Fibroblast of lung (primary cell): ENCODE data around the gene MRC2. TPM values are rescaled to one million over a fixed set of nuclear protein-coding genes. Genes with fewer than 3 reads are reported as not detected.

ENCODE experiments used
- DNase-seq, 2 donors: peaks; one replicate each; pipeline versions ENCODE4 v3.0.0 to v3.0.0-alpha.2; 2010; ENCODE audit warnings: low read depth in 2 of 2
- H2AFZ ChIP-seq: 2 replicates; pipeline ENCODE4 v1.5.1; 2012; ENCODE audit warnings: low read length, control low read depth, inconsistent platforms
- H3K27ac ChIP-seq: 2 replicates; pipeline ENCODE4 v1.5.1; 2011; ENCODE audit warnings: low read length, control low read depth; ENCODE audit not compliant: insufficient read depth
- H3K27me3 ChIP-seq: 2 replicates; pipeline ENCODE4 v1.5.1; 2011; ENCODE audit warnings: mild to moderate bottlenecking, low read length; ENCODE audit not compliant: control insufficient read depth, insufficient read depth
- H3K36me3 ChIP-seq: 2 replicates; pipeline ENCODE4 v1.5.1; 2011; ENCODE audit warnings: low read length; ENCODE audit not compliant: control insufficient read depth, insufficient read depth
- H3K4me1 ChIP-seq: 2 replicates; pipeline ENCODE4 v1.5.1; 2011; ENCODE audit warnings: low read length; ENCODE audit not compliant: control insufficient read depth, insufficient read depth; ENCODE audit errors: extremely low read depth
- H3K4me2 ChIP-seq: 2 replicates; pipeline ENCODE4 v1.5.1; 2011; ENCODE audit warnings: low read length, control low read depth; ENCODE audit not compliant: insufficient read depth; ENCODE audit errors: extremely low read depth
- H3K4me3 ChIP-seq, 4 experiments: fragments of 200-600 bp in 1 of 4; sonication (generic) in 1 of 4; replicated peaks in 1 of 4; 2 replicates each; pipeline ENCODE4 v1.5.1; 2011 to 2016; ENCODE audit warnings: low read length in 4 of 4, low read depth in 3 of 4, mild to moderate bottlenecking in 3 of 4, control low read depth in 2 of 4, inconsistent platforms in 1 of 4, mixed read lengths in 1 of 4; ENCODE audit not compliant: insufficient read depth in 1 of 4; ENCODE audit errors: control extremely low read depth in 1 of 4
- H3K79me2 ChIP-seq: 2 replicates; pipeline ENCODE4 v1.5.1; 2012; ENCODE audit warnings: mild to moderate bottlenecking, low read length, inconsistent platforms; ENCODE audit not compliant: control insufficient read depth, insufficient read depth
- H3K9ac ChIP-seq: 2 replicates; pipeline ENCODE4 v1.5.1; 2011; ENCODE audit warnings: mild to moderate bottlenecking, low read length, control low read depth; ENCODE audit not compliant: insufficient read depth
- H3K9me3 ChIP-seq: 2 replicates; pipeline ENCODE4 v1.5.1; 2012; ENCODE audit warnings: low read depth, low read length; ENCODE audit not compliant: control insufficient read depth, insufficient read depth
- H4K20me1 ChIP-seq: 2 replicates; pipeline ENCODE4 v1.5.1; 2011; ENCODE audit warnings: low read length; ENCODE audit not compliant: control insufficient read depth, insufficient read depth; ENCODE audit errors: extremely low read depth
- EZH2 ChIP-seq: IDR thresholded peaks from 2 replicates; pipeline ENCODE4 v1.5.1; 2012; ENCODE audit warnings: low read length, control low read depth, mild to moderate bottlenecking; ENCODE audit errors: missing control alignments
- polyA plus RNA-seq, 2 donors: library from polyadenylated mRNA; depleted of rRNA in 1 of 2; stranded (reverse) in 1 of 2; unstranded in 1 of 2; fragments of >200 nt; gene quantifications; 2 replicates each; pipeline ENCODE4 v1.2.1, GENCODE V29; 2011 to 2012; ENCODE audit warnings: missing spikeins in 1 of 2
- total RNA-seq: library from RNA; depleted of rRNA; stranded (reverse); fragments of >200 nt; gene quantifications from 2 replicates; pipeline ENCODE4 v1.2.1, GENCODE V29; 2014
- TF ChIP-seq, protein P1 (sequence below), 2 donors: IDR thresholded peaks in 1 of 2; conservative IDR thresholded peaks in 1 of 2; 1 replicate in 1 of 2; 2 replicates in 1 of 2; pipeline ENCODE4 v1.5.1; 2011 to 2012; ENCODE audit warnings: low read length in 2 of 2, control low read depth in 1 of 2, inconsistent platforms in 1 of 2, low read depth in 1 of 2, mild to moderate bottlenecking in 1 of 2

Gene MRC2
- total and polyA plus RNA-seq, 2 donors (not counting 1 experiment from before 2014, with no cell fraction given): 98.7 to 164 TPM

DNA sequence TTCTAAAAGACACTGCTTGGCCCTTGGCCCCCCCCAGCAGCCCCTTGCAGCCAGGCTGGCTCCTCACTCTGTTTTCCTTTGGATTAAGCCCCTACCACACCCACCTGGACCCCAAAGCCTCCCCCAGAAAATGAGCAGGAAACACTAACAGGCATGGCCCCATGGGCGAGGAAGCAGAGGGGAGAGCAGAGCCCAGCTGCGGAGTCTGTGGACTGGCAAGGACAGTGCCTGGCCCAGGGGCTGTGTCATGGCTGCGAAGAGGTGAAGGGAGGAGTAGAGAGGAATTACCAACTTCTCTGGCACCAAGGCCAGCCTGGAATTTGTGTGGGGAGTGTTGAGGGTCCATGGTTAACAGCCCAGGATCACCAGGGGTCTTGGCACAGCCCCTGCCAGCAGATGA lies 47.4 kb downstream of the MRC2 start:
- no peaks in the 10 kb centered on the region for H3K4me1 ChIP-seq
- no peak for TF ChIP-seq EZH2
- TF ChIP-seq, protein P1, sequence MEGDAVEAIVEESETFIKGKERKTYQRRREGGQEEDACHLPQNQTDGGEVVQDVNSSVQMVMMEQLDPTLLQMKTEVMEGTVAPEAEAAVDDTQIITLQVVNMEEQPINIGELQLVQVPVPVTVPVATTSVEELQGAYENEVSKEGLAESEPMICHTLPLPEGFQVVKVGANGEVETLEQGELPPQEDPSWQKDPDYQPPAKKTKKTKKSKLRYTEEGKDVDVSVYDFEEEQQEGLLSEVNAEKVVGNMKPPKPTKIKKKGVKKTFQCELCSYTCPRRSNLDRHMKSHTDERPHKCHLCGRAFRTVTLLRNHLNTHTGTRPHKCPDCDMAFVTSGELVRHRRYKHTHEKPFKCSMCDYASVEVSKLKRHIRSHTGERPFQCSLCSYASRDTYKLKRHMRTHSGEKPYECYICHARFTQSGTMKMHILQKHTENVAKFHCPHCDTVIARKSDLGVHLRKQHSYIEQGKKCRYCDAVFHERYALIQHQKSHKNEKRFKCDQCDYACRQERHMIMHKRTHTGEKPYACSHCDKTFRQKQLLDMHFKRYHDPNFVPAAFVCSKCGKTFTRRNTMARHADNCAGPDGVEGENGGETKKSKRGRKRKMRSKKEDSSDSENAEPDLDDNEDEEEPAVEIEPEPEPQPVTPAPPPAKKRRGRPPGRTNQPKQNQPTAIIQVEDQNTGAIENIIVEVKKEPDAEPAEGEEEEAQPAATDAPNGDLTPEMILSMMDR (conservative IDR thresholded peaks at IDR 0.05 in 1 of 2, IDR thresholded peaks at IDR 0.05 in 1 of 2; ENCODE audit: low read depth in 1 of 2, low read length in 2 of 2): no peak
- no peak overlapping the region for H3K4me3 ChIP-seq
- no peaks in the 10 kb centered on the region for H3K27me3 ChIP-seq
- H3K27ac ChIP-seq: no peak overlapping the region
- no peaks in the 10 kb centered on the region for H4K20me1 ChIP-seq
- no peak overlapping the region for H3K4me2 ChIP-seq
- H3K36me3 ChIP-seq: peaks cover 29% of the 10 kb centered on the region
- H2AFZ ChIP-seq: no peak overlapping the region
- H3K79me2 ChIP-seq: no peaks in the 10 kb centered on the region
- no peak overlapping the region for H3K9ac ChIP-seq
- no peaks in the 10 kb centered on the region for H3K9me3 ChIP-seq
- DNase-seq: no peak

DNA sequence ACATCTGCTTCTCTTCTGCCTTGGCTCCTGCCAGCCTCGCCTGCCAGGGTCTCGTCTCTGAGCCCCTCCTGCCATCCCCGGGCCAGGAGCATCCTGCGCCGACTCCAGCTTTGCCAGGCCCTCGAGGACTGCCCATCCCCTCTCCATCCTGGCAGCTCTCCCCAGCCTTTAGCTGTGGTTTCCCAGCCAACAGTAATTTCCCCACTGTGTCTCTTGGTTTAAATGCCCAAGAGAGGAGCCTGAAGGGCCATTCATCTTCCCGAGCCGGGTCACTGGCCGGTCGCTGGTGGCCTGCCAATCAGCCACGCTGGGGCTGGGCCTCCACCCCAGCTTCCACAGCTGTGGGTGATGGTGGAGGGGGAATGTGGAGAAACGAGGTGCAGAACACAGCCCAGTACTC lies 47.8 kb downstream of the MRC2 start:
- Histone ChIP-seq H3K4me2 (no peak overlapping the region), H4K20me1 (no peaks in the 10 kb centered on the region), H3K27ac (no peak overlapping the region), H3K9me3 (no peaks in the 10 kb centered on the region), H2AFZ (no peak overlapping the region), H3K4me3 (no peak overlapping the region), H3K9ac (no peak overlapping the region), H3K4me1 (no peaks in the 10 kb centered on the region), H3K36me3 (peaks cover 26% of the 10 kb centered on the region), H3K27me3 (no peaks in the 10 kb centered on the region), H3K79me2 (no peaks in the 10 kb centered on the region)
- TF ChIP-seq, protein P1 (conservative IDR thresholded peaks at IDR 0.05 in 1 of 2, IDR thresholded peaks at IDR 0.05 in 1 of 2; ENCODE audit: low read depth in 1 of 2, low read length in 2 of 2): no peak
- no peak for TF ChIP-seq EZH2
- DNase-seq: peak; percentile 54 to 59

DNA sequence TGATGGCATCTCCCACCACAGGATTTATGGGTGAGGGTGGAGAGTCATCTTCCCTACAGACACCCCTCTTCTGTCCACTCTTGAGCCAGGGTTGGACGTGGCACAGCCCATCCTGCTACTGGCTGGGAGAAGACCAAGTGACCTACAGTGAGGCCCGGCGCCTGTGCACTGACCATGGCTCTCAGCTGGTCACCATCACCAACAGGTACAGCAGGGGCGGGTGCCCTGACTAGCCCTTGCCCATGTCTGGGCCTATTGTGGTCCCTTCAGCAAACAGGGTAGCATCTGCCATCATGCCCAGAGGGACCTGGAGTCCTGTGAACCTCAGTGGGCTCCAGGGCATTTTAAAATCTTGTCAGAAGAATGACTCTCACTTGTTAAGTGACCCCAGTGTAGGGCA lies 48.2 kb downstream of the MRC2 start:
- no peak for TF ChIP-seq EZH2
- TF ChIP-seq, protein P1 (conservative IDR thresholded peaks at IDR 0.05 in 1 of 2, IDR thresholded peaks at IDR 0.05 in 1 of 2; ENCODE audit: low read depth in 1 of 2, low read length in 2 of 2): no peak
- H2AFZ ChIP-seq: no peak overlapping the region
- no peaks in the 10 kb centered on the region for H3K9me3 ChIP-seq
- no peak overlapping the region for H3K9ac ChIP-seq
- H3K4me2 ChIP-seq: no peak overlapping the region
- no peaks in the 10 kb centered on the region for H3K79me2 ChIP-seq
- peaks cover 28% of the 10 kb centered on the region for H3K36me3 ChIP-seq
- H3K27ac ChIP-seq: no peak overlapping the region
- no peaks in the 10 kb centered on the region for H4K20me1 ChIP-seq
- H3K27me3 ChIP-seq: no peaks in the 10 kb centered on the region
- DNase-seq: no peak
- H3K4me1 ChIP-seq: no peaks in the 10 kb centered on the region
- H3K4me3 ChIP-seq: no peak overlapping the region
